ENCODE data around the gene PSMF1.

DNA sequence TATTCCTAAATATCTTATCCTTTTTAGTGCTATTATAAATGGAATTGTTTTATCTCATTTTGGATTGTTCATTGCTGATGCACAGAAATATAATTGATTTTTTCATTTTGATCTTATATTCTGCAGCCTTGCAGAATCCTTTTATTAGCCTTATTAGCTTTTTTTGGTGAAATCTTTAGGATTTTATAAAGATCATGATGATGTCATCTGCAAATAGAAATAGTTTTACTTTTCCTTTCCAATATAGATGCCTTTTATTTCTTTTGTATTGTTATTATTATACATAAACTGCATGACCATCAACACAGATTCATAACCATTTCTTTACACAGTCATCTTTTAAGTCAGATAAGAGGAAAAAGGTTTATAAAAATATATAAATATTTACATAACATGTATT, 16.9 kb upstream of the PSMF1 start:
- no peak for TF ChIP-seq ZNF564 (CRISPR knock-in tag; IDR thresholded peaks at IDR 0.05)
- no peak for TF ChIP-seq HMG20B (CRISPR knock-in tag; conservative IDR thresholded peaks at IDR 0.05)
- no peak for TF ChIP-seq SMARCC2 (IDR thresholded peaks at IDR 0.05)
- no peak for TF ChIP-seq XRCC5 (optimal IDR thresholded peaks at IDR 0.05; ENCODE audit: low read length)
- no peak for TF ChIP-seq ZNF446 (CRISPR knock-in tag; IDR thresholded peaks at IDR 0.05)
- TF ChIP-seq ARID2 (CRISPR knock-in tag; IDR thresholded peaks at IDR 0.05; ENCODE audit: borderline replicate concordance): no peak
